ENCODE measurements around the gene TEX53.

TEX53 gene

DNA sequence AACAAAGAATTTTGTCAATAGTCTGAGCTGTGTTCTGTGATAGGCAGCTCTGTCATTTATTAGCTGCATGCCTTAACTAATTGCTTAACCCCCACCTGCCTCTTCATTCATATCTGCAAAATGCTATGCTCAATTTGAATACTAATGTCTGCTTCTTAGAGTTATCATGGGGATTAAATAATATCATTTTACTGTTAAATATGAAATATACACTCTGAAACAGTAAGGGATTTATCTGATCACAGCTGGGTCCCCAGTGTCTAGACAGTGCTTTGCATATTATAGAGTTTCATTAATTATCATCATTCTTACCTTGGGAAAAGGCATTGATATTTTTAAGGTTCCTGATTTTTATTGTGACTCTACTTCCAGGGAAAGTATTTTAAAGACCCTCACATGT, 12.4 kb upstream of the TEX53 start:
- no peaks in the 10 kb centered on the region for H3K4me1 ChIP-seq (ENCODE audit: insufficient read depth, low read length)
- no peaks in the 10 kb centered on the region for H3K36me3 ChIP-seq (ENCODE audit: insufficient read depth, low read length)
- H3K9ac ChIP-seq (ENCODE audit: low read depth, low read length): no peak overlapping the region
- H3K9me3 ChIP-seq (ENCODE audit: control insufficient read depth, insufficient read depth, low read length): no peaks in the 10 kb centered on the region

- H3K4me1 ChIP-seq (ENCODE audit: insufficient read depth, low read length): no peaks in the 10 kb centered on the region
- H3K36me3 ChIP-seq (ENCODE audit: insufficient read depth, low read length): no peaks in the 10 kb centered on the region
- H3K9me3 ChIP-seq (ENCODE audit: control insufficient read depth, insufficient read depth, low read length): no peaks in the 10 kb centered on the region
- no peak overlapping the region for H3K9ac ChIP-seq (ENCODE audit: low read depth, low read length)
Measured at GRCh38 chr9:114668146-114668545, 10.5 kb upstream of the TEX53 start.

GRCh38 chr9:114666851-114667250, 9.2 kb upstream of the TEX53 start:
- Histone ChIP-seq H3K9ac (ENCODE audit: low read depth, low read length) (no peak overlapping the region), H3K4me1 (ENCODE audit: insufficient read depth, low read length) (peaks cover 9% of the 10 kb centered on the region), H3K36me3 (ENCODE audit: insufficient read depth, low read length) (no peaks in the 10 kb centered on the region), H3K9me3 (ENCODE audit: control insufficient read depth, insufficient read depth, low read length) (no peaks in the 10 kb centered on the region)

- H3K9ac ChIP-seq (ENCODE audit: low read depth, low read length): no peak overlapping the region
- H3K9me3 ChIP-seq (ENCODE audit: control insufficient read depth, insufficient read depth, low read length): no peaks in the 10 kb centered on the region
- peaks cover 9% of the 10 kb centered on the region for H3K4me1 ChIP-seq (ENCODE audit: insufficient read depth, low read length)
- H3K36me3 ChIP-seq (ENCODE audit: insufficient read depth, low read length): no peaks in the 10 kb centered on the region
Measured at GRCh38 chr9:114666401-114666800, 8.8 kb upstream of the TEX53 start.

GRCh38 chr9:114664181-114664580, 6.6 kb upstream of the TEX53 start:
- Histone ChIP-seq H3K9ac (ENCODE audit: low read depth, low read length) (no peak overlapping the region), H3K36me3 (ENCODE audit: insufficient read depth, low read length) (no peaks in the 10 kb centered on the region)

DNA sequence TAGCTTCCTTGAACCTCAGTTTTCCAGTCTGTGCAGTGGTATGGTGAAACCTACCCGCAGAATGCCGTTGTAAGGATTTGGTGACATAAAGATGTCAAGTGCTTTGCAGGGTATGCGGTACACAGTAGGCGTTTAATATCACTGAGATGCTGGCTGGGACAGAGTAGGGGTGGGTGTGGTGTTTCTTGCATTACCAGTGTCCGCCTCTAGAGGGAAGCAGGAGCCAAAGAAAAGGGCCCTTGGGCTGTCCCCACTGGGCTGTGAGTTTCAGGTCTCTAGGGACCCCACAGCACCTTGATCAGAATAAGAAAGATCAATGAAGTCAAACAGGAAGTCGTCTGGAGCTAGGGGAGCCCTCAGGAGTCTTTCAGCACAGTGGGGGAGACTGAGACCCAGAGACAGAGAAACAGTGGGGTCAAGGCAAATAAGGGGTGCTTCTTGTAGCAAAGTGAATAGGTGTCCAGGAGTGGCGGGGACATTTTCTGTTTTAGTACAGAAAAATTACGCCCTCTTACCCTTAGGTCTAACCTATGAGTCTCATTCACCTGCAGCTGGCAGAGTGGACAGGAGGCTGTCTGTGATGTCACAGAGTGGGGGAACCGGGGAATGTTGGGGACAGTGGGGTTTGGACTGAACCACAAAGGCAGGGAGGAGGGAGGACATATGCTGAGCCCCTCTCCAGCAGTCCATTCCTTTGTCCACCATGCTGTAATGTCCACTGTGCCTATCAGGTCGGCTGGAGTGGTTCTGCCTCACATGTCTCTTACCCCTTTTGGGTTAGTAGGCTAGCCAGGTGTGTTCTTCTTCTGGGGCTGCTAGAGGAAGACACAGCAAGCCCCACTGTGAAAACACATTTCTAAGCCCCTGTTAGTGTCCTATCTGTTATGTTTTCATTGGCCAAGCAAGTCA, 4.7 kb upstream of the TEX53 start:
- Histone ChIP-seq H3K9ac (ENCODE audit: low read depth, low read length) (no peak overlapping the region), H3K4me1 (ENCODE audit: insufficient read depth, low read length) (peaks cover 9% of the 10 kb centered on the region), H3K9me3 (ENCODE audit: control insufficient read depth, insufficient read depth, low read length) (no peaks in the 10 kb centered on the region), H3K36me3 (ENCODE audit: insufficient read depth, low read length) (no peaks in the 10 kb centered on the region)

More at GRCh38 chr9:114664181-114664580, 6.6 kb upstream of the TEX53 start:
- H3K4me1 ChIP-seq (ENCODE audit: insufficient read depth, low read length): peaks cover 9% of the 10 kb centered on the region
- H3K9me3 ChIP-seq (ENCODE audit: control insufficient read depth, insufficient read depth, low read length): no peaks in the 10 kb centered on the region

DNA sequence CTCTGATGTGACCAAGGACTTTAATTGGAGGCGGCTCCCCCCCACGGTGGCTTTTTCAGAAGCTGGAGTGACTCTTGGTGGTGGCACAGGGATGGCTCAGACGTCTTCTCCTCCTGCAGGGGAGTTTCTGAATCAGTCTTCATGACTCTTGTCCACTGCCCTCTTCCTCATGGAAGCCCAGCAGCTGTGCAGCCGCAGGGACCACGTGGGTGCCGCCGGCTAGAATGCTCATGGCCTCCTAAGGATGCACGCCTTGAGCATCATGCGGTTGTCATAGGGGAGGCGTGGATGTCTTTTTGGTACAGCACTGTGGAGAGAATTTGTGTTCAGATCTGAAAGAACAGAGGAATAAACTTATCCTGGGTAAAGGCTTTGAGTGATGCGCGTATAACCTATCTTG, 1.3 kb downstream of the TEX53 start:
- Histone ChIP-seq H3K9ac (ENCODE audit: low read depth, low read length) (no peak overlapping the region), H3K4me1 (ENCODE audit: insufficient read depth, low read length) (peaks cover 6% of the 10 kb centered on the region), H3K36me3 (ENCODE audit: insufficient read depth, low read length) (no peaks in the 10 kb centered on the region), H3K9me3 (ENCODE audit: control insufficient read depth, insufficient read depth, low read length) (no peaks in the 10 kb centered on the region)

GRCh38 chr9:114655689-114656088, 1.9 kb downstream of the TEX53 start:
- no peaks in the 10 kb centered on the region for H3K36me3 ChIP-seq (ENCODE audit: insufficient read depth, low read length)
- H3K9ac ChIP-seq (ENCODE audit: low read depth, low read length): no peak overlapping the region
- H3K4me1 ChIP-seq (ENCODE audit: insufficient read depth, low read length): peaks cover 6% of the 10 kb centered on the region
- no peaks in the 10 kb centered on the region for H3K9me3 ChIP-seq (ENCODE audit: control insufficient read depth, insufficient read depth, low read length)

DNA sequence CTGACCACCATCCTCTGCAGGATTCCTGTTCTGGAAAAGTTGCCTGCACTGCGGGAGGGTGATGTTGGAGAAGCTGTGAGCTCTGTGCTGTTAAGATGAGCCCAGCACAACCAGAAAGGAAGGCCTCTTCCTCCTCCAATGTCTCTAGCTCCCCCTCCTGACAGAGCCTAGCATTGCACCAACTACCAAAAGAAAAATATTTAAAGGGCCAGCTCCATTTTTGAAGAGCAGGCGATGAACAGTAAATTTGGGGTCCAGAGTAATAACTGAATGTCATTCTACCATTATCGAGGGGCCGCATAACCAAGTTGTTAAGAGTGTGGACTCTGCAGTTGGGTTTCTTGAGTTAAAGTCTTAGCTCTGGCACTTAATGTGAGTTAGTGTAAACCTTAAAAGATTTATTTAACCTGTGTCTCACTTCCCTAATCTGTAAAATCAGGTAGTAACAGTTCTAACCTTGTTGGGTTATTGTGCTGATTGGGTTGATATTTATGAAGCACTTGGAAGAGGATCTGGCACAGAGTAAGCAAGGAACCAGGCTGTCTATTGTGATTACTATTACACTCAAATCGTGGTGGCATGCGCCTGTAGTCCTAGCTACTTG, 3.9 kb downstream of the TEX53 start:
- peaks cover 6% of the 10 kb centered on the region for H3K4me1 ChIP-seq (ENCODE audit: insufficient read depth, low read length)
- H3K9me3 ChIP-seq (ENCODE audit: control insufficient read depth, insufficient read depth, low read length): no peaks in the 10 kb centered on the region
- no peak overlapping the region for H3K9ac ChIP-seq (ENCODE audit: low read depth, low read length)
- H3K36me3 ChIP-seq (ENCODE audit: insufficient read depth, low read length): no peaks in the 10 kb centered on the region

GRCh38 chr9:114652776-114653555, 4.6 kb downstream of the TEX53 start:
- H3K9ac ChIP-seq (ENCODE audit: low read depth, low read length): no peak overlapping the region

GRCh38 chr9:114643896-114644295, 13.7 kb downstream of the TEX53 start:
- peaks cover 5% of the 10 kb centered on the region; the same call in 1 of the 2 replicates for H3K36me3 ChIP-seq (ENCODE audit: insufficient read depth, low read length)
- H3K9me3 ChIP-seq (ENCODE audit: control insufficient read depth, insufficient read depth, low read length): no peaks in the 10 kb centered on the region
- H3K9ac ChIP-seq (ENCODE audit: low read depth, low read length): no peak overlapping the region
- H3K4me1 ChIP-seq (ENCODE audit: insufficient read depth, low read length): no peaks in the 10 kb centered on the region

More at GRCh38 chr9:114652776-114653555, 4.6 kb downstream of the TEX53 start:
- no peaks in the 10 kb centered on the region for H3K36me3 ChIP-seq (ENCODE audit: insufficient read depth, low read length)
- no peaks in the 10 kb centered on the region for H3K9me3 ChIP-seq (ENCODE audit: control insufficient read depth, insufficient read depth, low read length)
- peaks cover 6% of the 10 kb centered on the region for H3K4me1 ChIP-seq (ENCODE audit: insufficient read depth, low read length)

- peaks cover 8% of the 10 kb centered on the region for H3K36me3 ChIP-seq (ENCODE audit: insufficient read depth, low read length)
- no peaks in the 10 kb centered on the region for H3K9me3 ChIP-seq (ENCODE audit: control insufficient read depth, insufficient read depth, low read length)
- H3K4me1 ChIP-seq (ENCODE audit: insufficient read depth, low read length): no peaks in the 10 kb centered on the region
- no peak overlapping the region for H3K9ac ChIP-seq (ENCODE audit: low read depth, low read length)
Measured at GRCh38 chr9:114643001-114643400, 14.6 kb downstream of the TEX53 start.

DNA sequence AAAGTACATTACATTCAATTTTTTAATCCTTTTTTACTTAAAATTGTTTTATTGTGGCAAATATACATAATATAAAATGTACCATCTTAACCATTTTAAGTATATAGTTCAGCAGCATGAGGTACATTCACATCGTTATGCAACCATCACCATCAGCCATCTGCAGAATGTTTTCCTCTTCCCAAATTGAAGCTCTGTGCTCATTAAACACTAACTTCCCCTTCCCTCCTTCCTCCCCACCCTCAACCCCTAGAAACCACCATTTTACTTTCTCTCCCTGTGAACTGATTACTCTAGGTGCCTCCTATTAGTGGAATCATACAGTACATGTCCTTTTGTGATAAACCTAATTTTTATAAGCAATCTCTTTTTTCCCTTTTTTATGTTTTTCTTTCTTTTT, 15.6 kb downstream of the TEX53 start:
- Histone ChIP-seq H3K9ac (ENCODE audit: low read depth, low read length) (no peak overlapping the region), H3K36me3 (ENCODE audit: insufficient read depth, low read length) (peaks cover 8% of the 10 kb centered on the region), H3K9me3 (ENCODE audit: control insufficient read depth, insufficient read depth, low read length) (no peaks in the 10 kb centered on the region), H3K4me1 (ENCODE audit: insufficient read depth, low read length) (no peaks in the 10 kb centered on the region)

- Histone ChIP-seq H3K9me3 (ENCODE audit: control insufficient read depth, insufficient read depth, low read length) (no peaks in the 10 kb centered on the region), H3K36me3 (ENCODE audit: insufficient read depth, low read length) (peaks cover 6% of the 10 kb centered on the region), H3K9ac (ENCODE audit: low read depth, low read length) (no peak overlapping the region), H3K4me1 (ENCODE audit: insufficient read depth, low read length) (no peaks in the 10 kb centered on the region)
Measured at GRCh38 chr9:114638404-114638803, 19.2 kb downstream of the TEX53 start.
